H1 (cell line): ENCODE results near the gene LIMA1. TPM values are rescaled to one million over a fixed set of nuclear protein-coding genes. Genes with fewer than 3 reads are reported as not detected.

Source experiments
- BACH1 ChIP-seq: IDR thresholded peaks from 2 replicates; pipeline ENCODE4 v1.6.1; 2012; ENCODE audit warnings: low read length, improper control_type of control experiment
- BRCA1 ChIP-seq: IDR thresholded peaks from 2 replicates; pipeline ENCODE4 v1.6.1; 2012; ENCODE audit warnings: low read depth, low read length, improper control_type of control experiment
- FOSL1 ChIP-seq: IDR thresholded peaks from 2 replicates; pipeline ENCODE4 v1.6.1; 2011; ENCODE audit warnings: mild to moderate bottlenecking, low read depth, low read length, moderate library complexity; ENCODE audit not compliant: insufficient read depth
- JUND ChIP-seq: IDR thresholded peaks from 2 replicates; pipeline ENCODE4 v1.6.1; 2011; ENCODE audit warnings: mild to moderate bottlenecking, improper control_type of control experiment, low read length
- KDM1A ChIP-seq: fragments of 200-600, 300-600 bp; sonication (generic); IDR thresholded peaks from 2 replicates; pipeline ENCODE4 v1.7.1; 2016; ENCODE audit warnings: mild to moderate bottlenecking, low read length, borderline replicate concordance
- PHF8 ChIP-seq: fragments of 200-600 bp; sonication (generic); conservative IDR thresholded peaks from 2 replicates; pipeline ENCODE4 v1.7.1; 2012; ENCODE audit warnings: low read depth, mild to moderate bottlenecking, inconsistent platforms, low read length, moderate library complexity
- SIN3A ChIP-seq, 2 experiments: IDR thresholded peaks in 1 of 2; conservative IDR thresholded peaks in 1 of 2; 2 replicates each; pipeline ENCODE4 v1.6.1; 2011 to 2012; ENCODE audit warnings: low read length in 2 of 2, improper control_type of control experiment in 1 of 2, low read depth in 1 of 2, mild to moderate bottlenecking in 1 of 2
- TAF1 ChIP-seq: IDR thresholded peaks from 2 replicates; pipeline ENCODE4 v1.6.1; 2011; ENCODE audit warnings: mild to moderate bottlenecking, low read depth, low read length
- TBP ChIP-seq: IDR thresholded peaks from 2 replicates; pipeline ENCODE4 v1.6.1; 2011; ENCODE audit warnings: low read depth, low read length, improper control_type of control experiment
- ZNF274 ChIP-seq: IDR thresholded peaks from 2 replicates; pipeline ENCODE4 v1.7.0; 2012; ENCODE audit warnings: low read length, borderline replicate concordance; ENCODE audit errors: extremely low read depth
- polyA plus RNA-seq, 7 experiments: library from polyadenylated mRNA; depleted of rRNA in 3 of 7; stranded (reverse) in 5 of 7; unstranded in 2 of 7; fragments of >200 nt in 5 of 7; fragments of 200-250 nt in 2 of 7; gene quantifications; 1 replicate in 5 of 7; 2 replicates in 1 of 7; 4 replicates in 1 of 7; pipeline versions ENCODE4 v1.2.1 to v1.2.3, GENCODE V29; 2011 to 2013; ENCODE audit warnings: missing spikeins in 2 of 7, mixed read lengths in 2 of 7
- total RNA-seq: library from RNA; stranded (reverse); fragmentation: NEBNext Ultra II Directional; extraction: Animal tissue kit (Norgen Biotek cat#: 25700); gene quantifications from 2 replicates; pipeline ENCODE4 v1.2.1, GENCODE V29; 2021
- TF ChIP-seq, protein P1 (sequence below): fragments of 300-600 bp; sonication (generic); IDR thresholded peaks from 2 replicates; pipeline ENCODE4 v1.7.1; 2012; ENCODE audit warnings: low read length, moderate library complexity, mild to moderate bottlenecking, inconsistent platforms; ENCODE audit not compliant: insufficient replicate concordance

LIMA1 gene
- total and polyA plus RNA-seq, 2 of the 8 experiments (the other 6 are each of a cell fraction or from before 2014, with no cell fraction given): 12.7 to 47.6 TPM

DNA sequence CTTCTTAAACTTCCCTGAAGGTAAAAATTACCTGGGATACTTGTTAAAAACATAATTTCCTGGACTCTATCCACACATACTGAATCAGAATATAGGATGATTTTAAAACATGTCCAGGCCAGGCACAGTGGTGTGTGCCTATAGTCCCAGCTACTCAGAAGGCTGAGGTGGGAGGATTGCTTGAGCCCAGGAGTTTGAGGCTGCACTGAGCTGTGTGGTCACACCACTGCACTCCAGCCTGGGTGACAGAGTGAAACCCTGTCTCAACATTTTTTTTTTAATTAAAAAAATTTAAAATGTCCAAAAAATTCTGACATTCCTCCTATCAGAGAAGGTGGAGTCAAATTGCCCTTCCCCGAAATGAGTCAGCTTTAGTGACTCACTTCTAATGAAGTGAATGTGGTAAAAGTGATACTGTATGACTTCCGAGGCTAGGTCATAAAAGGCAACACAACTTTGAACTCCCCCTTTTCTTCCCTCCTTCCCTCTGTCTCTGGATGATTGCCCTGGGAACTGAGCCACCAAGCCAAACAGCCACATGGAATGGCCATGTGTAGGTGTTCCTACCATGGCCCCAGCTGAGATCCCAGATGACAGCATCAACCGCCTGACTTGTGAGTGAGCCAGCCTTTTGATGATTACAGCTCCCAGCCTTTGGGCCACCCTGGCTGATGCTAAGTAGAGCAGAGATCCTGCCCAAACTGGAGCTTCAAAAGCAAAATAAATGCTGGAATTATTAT lies 36.3 kb downstream of the LIMA1 start (continued):
- TF ChIP-seq, protein P1, sequence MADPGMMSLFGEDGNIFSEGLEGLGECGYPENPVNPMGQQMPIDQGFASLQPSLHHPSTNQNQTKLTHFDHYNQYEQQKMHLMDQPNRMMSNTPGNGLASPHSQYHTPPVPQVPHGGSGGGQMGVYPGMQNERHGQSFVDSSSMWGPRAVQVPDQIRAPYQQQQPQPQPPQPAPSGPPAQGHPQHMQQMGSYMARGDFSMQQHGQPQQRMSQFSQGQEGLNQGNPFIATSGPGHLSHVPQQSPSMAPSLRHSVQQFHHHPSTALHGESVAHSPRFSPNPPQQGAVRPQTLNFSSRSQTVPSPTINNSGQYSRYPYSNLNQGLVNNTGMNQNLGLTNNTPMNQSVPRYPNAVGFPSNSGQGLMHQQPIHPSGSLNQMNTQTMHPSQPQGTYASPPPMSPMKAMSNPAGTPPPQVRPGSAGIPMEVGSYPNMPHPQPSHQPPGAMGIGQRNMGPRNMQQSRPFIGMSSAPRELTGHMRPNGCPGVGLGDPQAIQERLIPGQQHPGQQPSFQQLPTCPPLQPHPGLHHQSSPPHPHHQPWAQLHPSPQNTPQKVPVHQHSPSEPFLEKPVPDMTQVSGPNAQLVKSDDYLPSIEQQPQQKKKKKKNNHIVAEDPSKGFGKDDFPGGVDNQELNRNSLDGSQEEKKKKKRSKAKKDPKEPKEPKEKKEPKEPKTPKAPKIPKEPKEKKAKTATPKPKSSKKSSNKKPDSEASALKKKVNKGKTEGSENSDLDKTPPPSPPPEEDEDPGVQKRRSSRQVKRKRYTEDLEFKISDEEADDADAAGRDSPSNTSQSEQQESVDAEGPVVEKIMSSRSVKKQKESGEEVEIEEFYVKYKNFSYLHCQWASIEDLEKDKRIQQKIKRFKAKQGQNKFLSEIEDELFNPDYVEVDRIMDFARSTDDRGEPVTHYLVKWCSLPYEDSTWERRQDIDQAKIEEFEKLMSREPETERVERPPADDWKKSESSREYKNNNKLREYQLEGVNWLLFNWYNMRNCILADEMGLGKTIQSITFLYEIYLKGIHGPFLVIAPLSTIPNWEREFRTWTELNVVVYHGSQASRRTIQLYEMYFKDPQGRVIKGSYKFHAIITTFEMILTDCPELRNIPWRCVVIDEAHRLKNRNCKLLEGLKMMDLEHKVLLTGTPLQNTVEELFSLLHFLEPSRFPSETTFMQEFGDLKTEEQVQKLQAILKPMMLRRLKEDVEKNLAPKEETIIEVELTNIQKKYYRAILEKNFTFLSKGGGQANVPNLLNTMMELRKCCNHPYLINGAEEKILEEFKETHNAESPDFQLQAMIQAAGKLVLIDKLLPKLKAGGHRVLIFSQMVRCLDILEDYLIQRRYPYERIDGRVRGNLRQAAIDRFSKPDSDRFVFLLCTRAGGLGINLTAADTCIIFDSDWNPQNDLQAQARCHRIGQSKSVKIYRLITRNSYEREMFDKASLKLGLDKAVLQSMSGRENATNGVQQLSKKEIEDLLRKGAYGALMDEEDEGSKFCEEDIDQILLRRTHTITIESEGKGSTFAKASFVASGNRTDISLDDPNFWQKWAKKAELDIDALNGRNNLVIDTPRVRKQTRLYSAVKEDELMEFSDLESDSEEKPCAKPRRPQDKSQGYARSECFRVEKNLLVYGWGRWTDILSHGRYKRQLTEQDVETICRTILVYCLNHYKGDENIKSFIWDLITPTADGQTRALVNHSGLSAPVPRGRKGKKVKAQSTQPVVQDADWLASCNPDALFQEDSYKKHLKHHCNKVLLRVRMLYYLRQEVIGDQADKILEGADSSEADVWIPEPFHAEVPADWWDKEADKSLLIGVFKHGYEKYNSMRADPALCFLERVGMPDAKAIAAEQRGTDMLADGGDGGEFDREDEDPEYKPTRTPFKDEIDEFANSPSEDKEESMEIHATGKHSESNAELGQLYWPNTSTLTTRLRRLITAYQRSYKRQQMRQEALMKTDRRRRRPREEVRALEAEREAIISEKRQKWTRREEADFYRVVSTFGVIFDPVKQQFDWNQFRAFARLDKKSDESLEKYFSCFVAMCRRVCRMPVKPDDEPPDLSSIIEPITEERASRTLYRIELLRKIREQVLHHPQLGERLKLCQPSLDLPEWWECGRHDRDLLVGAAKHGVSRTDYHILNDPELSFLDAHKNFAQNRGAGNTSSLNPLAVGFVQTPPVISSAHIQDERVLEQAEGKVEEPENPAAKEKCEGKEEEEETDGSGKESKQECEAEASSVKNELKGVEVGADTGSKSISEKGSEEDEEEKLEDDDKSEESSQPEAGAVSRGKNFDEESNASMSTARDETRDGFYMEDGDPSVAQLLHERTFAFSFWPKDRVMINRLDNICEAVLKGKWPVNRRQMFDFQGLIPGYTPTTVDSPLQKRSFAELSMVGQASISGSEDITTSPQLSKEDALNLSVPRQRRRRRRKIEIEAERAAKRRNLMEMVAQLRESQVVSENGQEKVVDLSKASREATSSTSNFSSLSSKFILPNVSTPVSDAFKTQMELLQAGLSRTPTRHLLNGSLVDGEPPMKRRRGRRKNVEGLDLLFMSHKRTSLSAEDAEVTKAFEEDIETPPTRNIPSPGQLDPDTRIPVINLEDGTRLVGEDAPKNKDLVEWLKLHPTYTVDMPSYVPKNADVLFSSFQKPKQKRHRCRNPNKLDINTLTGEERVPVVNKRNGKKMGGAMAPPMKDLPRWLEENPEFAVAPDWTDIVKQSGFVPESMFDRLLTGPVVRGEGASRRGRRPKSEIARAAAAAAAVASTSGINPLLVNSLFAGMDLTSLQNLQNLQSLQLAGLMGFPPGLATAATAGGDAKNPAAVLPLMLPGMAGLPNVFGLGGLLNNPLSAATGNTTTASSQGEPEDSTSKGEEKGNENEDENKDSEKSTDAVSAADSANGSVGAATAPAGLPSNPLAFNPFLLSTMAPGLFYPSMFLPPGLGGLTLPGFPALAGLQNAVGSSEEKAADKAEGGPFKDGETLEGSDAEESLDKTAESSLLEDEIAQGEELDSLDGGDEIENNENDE: no peak
- TF ChIP-seq ZNF274 (no peak), PHF8 (no peak), TBP (no peak), TAF1 (no peak), BACH1 (no peak), JUND (no peak), FOSL1 (no peak), SIN3A (conservative IDR thresholded peaks at IDR 0.05 in 1 of 2, IDR thresholded peaks at IDR 0.05 in 1 of 2; ENCODE audit: low read depth in 1 of 2, low read length in 2 of 2) (no peak), BRCA1 (no peak), KDM1A (no peak)
